ENCODE data around the gene PDZD11. TPM values are rescaled to one million over a fixed set of nuclear protein-coding genes. Genes with fewer than 3 reads are reported as not detected.
"Not testable (repeated sequence)": the region's sequence is repeated elsewhere in the genome, so short reads cannot be mapped to it uniquely, and the experiment has no call there.

PDZD11 gene
- total and polyA plus RNA-seq, 2 donors, result 25.4 to 54.6 TPM

DNA sequence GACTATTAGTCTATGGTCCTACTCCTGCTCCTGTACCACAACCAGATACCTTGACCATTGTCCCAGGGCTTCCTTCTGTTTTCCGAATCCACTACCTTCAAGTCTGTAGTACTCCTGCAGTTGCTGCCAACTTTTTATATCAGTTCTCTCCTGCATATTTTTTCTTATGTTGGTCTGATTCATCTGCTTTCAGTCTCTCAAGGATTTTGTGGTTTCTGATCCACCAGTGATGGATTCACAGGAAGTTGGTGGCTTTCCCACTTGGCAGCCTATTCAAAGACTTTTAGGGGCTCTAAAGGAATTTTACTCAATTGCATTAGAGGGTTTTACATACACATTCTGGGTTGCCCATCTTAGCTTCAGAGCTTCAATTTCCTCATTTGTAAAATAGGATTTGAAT lies 23.8 kb upstream of the PDZD11 start:
- no peak overlapping the region for H3K4me3 ChIP-seq (ENCODE audit: low read length in 2 of 2)
- no peaks in the 10 kb centered on the region for H3K27me3 ChIP-seq (ENCODE audit: control insufficient read depth in 2 of 2, insufficient read depth in 1 of 2, low read length in 1 of 2)
- H3K36me3 ChIP-seq (ENCODE audit: control insufficient read depth in 2 of 2, insufficient read depth in 2 of 2, low read length in 1 of 2), result no peaks in the 10 kb centered on the region
- DNase-seq (ENCODE audit: low read depth in 6 of 9, low spot score in 9 of 9), result no peak
- H3K4me1 ChIP-seq (ENCODE audit: control insufficient read depth in 2 of 2, insufficient read depth in 2 of 2, low read length in 2 of 2), result no peaks in the 10 kb centered on the region
- H3K9me3 ChIP-seq (ENCODE audit: control insufficient read depth in 2 of 2, insufficient read depth in 1 of 2, low read length in 1 of 2), result no peaks in the 10 kb centered on the region
- no peak overlapping the region for H3K27ac ChIP-seq (ENCODE audit: low read depth in 1 of 2, low read length in 1 of 2)
- WGBS, result 96% methylated on average over 1 of the region's 1 CpG

DNA sequence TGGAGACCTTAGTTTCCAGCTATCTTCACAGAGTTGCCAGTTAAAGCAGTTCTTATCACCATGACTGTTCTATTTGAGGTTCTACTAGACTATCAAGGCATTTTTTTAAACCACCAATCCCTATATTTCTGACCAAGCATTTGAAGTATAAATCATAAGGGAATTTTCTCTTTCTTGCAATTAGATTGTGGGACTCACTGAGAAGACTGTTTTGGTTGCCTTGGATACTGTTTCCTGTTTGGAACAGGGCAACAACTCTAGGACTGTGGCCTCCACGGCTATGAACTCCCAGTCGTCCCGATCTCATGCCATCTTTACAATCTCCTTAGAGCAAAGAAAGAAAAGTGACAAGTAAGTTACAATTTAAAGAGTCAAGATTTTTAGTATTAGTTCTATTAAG lies 12.0 kb upstream of the PDZD11 start:
- no peak for DNase-seq (ENCODE audit: low read depth in 6 of 9, low spot score in 9 of 9)
- H3K4me3 ChIP-seq (ENCODE audit: low read length in 2 of 2), result no peak overlapping the region
- H3K27me3 ChIP-seq (ENCODE audit: control insufficient read depth in 2 of 2, insufficient read depth in 1 of 2, low read length in 1 of 2), result no peaks in the 10 kb centered on the region
- H3K36me3 ChIP-seq (ENCODE audit: control insufficient read depth in 2 of 2, insufficient read depth in 2 of 2, low read length in 1 of 2), result peaks cover 7 to 15% of the 10 kb centered on the region in 2 donors
- no peak overlapping the region for H3K27ac ChIP-seq (ENCODE audit: low read depth in 1 of 2, low read length in 1 of 2)
- H3K9me3 ChIP-seq (ENCODE audit: control insufficient read depth in 2 of 2, insufficient read depth in 1 of 2, low read length in 1 of 2), result no peaks in the 10 kb centered on the region
- WGBS, result 86% methylated on average over 3 of the region's 3 CpGs
- no peaks in the 10 kb centered on the region for H3K4me1 ChIP-seq (ENCODE audit: control insufficient read depth in 2 of 2, insufficient read depth in 2 of 2, low read length in 2 of 2)

GRCh38 chrX:70293621-70294020 lies 3.9 kb upstream of the PDZD11 start:
- no peak for DNase-seq (ENCODE audit: low read depth in 6 of 9, low spot score in 9 of 9)
- Histone ChIP-seq H3K4me3 (ENCODE audit: low read length in 2 of 2) (no peak overlapping the region), H3K27ac (ENCODE audit: low read depth in 1 of 2, low read length in 1 of 2) (no peak overlapping the region), H3K9me3 (ENCODE audit: control insufficient read depth in 2 of 2, insufficient read depth in 1 of 2, low read length in 1 of 2) (no peaks in the 10 kb centered on the region), H3K36me3 (ENCODE audit: control insufficient read depth in 2 of 2, insufficient read depth in 2 of 2, low read length in 1 of 2) (peaks cover 0 to 3% of the 10 kb centered on the region in 2 donors), H3K4me1 (ENCODE audit: control insufficient read depth in 2 of 2, insufficient read depth in 2 of 2, low read length in 2 of 2) (peaks cover 0 to 5% of the 10 kb centered on the region in 2 donors), H3K27me3 (ENCODE audit: control insufficient read depth in 2 of 2, insufficient read depth in 1 of 2, low read length in 1 of 2) (no peaks in the 10 kb centered on the region)
- 98% methylated on average over 5 of the region's 5 CpGs for WGBS

GRCh38 chrX:70292788-70293187 lies 3.1 kb upstream of the PDZD11 start:
- WGBS, result 0% methylated on average over 1 of the region's 1 CpG
- H3K9me3 ChIP-seq (ENCODE audit: control insufficient read depth in 2 of 2, insufficient read depth in 1 of 2, low read length in 1 of 2), result no peaks in the 10 kb centered on the region
- DNase-seq (ENCODE audit: low read depth in 6 of 9, low spot score in 9 of 9), result no peak
- peaks cover 0 to 5% of the 10 kb centered on the region in 2 donors for H3K4me1 ChIP-seq (ENCODE audit: control insufficient read depth in 2 of 2, insufficient read depth in 2 of 2, low read length in 2 of 2)
- H3K36me3 ChIP-seq (ENCODE audit: control insufficient read depth in 2 of 2, insufficient read depth in 2 of 2, low read length in 1 of 2), result peaks cover 0 to 7% of the 10 kb centered on the region in 2 donors
- no peak overlapping the region for H3K27ac ChIP-seq (ENCODE audit: low read depth in 1 of 2, low read length in 1 of 2)
- H3K27me3 ChIP-seq (ENCODE audit: control insufficient read depth in 2 of 2, insufficient read depth in 1 of 2, low read length in 1 of 2), result no peaks in the 10 kb centered on the region
- H3K4me3 ChIP-seq (ENCODE audit: low read length in 2 of 2), result no peak overlapping the region

DNA sequence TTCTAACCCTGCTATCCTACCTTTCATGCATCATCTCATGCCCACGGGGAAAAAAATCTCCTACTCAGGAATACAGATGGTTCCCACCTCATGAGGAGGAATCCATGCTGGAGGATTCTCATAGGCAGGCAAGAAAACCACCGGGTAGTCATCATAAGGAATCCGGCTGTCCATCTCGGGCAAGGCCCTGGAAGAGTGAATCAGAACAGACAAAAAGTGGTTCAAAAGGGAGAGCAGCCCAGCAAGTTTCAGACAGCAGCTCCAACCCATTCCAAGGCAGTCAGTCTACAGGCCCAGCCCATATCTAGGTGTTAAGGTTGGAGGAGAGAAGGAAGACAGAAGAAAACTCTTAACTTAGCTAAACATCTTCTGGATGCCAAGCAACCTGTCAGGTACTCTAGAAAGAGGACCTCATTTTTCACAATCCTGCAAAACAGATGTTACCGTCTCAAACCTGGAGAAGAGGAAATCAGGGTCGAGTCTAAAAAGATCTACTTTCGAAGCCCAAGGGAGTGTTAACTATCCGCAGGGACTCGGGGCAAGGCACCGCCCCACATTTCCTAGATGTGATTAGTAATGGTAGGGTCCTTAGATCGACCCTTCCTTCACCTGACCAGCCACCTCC lies 447 bp downstream of the PDZD11 start:
- Histone ChIP-seq H3K4me1 (ENCODE audit: control insufficient read depth in 2 of 2, insufficient read depth in 2 of 2, low read length in 2 of 2) (peaks cover 0 to 5% of the 10 kb centered on the region in 2 donors), H3K27ac (ENCODE audit: low read depth in 1 of 2, low read length in 1 of 2) (peak overlapping the region; percentile 17 to 82), H3K36me3 (ENCODE audit: control insufficient read depth in 2 of 2, insufficient read depth in 2 of 2, low read length in 1 of 2) (peaks cover 7 to 12% of the 10 kb centered on the region in 2 donors), H3K4me3 (ENCODE audit: low read length in 2 of 2) (peak overlapping the region; percentile 60 to 69), H3K27me3 (ENCODE audit: control insufficient read depth in 2 of 2, insufficient read depth in 1 of 2, low read length in 1 of 2) (no peaks in the 10 kb centered on the region), H3K9me3 (ENCODE audit: control insufficient read depth in 2 of 2, insufficient read depth in 1 of 2, low read length in 1 of 2) (no peaks in the 10 kb centered on the region)
- DNase-seq (ENCODE audit: low read depth in 6 of 9, low spot score in 9 of 9), result no peak
- WGBS, result 34% methylated on average over 11 of the region's 11 CpGs

DNA sequence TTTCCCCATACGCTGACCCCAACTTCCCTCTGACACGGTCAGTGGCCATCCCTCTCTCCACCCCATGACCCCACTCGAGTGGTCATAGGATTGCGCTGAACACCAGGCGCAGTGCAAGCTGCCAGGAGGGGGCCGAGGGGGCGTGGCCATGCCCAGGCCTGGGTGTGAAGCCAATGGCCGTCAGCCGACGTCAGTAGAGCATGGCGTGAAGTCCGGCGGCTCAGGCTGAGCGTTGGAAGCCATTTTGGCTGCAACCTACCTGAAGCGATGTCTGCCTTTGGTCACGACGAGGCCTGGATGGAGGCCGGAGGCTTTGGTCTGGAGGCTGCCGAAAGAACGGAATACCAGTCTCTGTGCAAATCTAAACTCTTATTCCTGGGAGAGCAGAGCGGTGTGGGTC lies 7.8 kb downstream of the PDZD11 start, which contains the start of gene RAB41:
RAB41 (plus strand) TSS at position 222 of the 400 bp plus-strand sequence; CDS start at position 268, 46 bp downstream.
- Histone ChIP-seq H3K9me3 (ENCODE audit: control insufficient read depth in 2 of 2, insufficient read depth in 1 of 2, low read length in 1 of 2) (no peaks in the 10 kb centered on the region), H3K4me3 (ENCODE audit: low read length in 2 of 2) (no peak within 1 kb of the TSS), H3K4me1 (ENCODE audit: control insufficient read depth in 2 of 2, insufficient read depth in 2 of 2, low read length in 2 of 2) (no peaks in the 10 kb centered on the region), H3K27ac (ENCODE audit: low read depth in 1 of 2, low read length in 1 of 2) (no peak within 1 kb of the TSS), H3K27me3 (ENCODE audit: control insufficient read depth in 2 of 2, insufficient read depth in 1 of 2, low read length in 1 of 2) (no peaks in the 10 kb centered on the region), H3K36me3 (ENCODE audit: control insufficient read depth in 2 of 2, insufficient read depth in 2 of 2, low read length in 1 of 2) (peaks cover 3 to 4% of the 10 kb centered on the region in 2 donors)
- WGBS, result 98% methylated on average over 21 of the region's 21 CpGs
- DNase-seq (ENCODE audit: low read depth in 6 of 9, low spot score in 9 of 9), result no peak

DNA sequence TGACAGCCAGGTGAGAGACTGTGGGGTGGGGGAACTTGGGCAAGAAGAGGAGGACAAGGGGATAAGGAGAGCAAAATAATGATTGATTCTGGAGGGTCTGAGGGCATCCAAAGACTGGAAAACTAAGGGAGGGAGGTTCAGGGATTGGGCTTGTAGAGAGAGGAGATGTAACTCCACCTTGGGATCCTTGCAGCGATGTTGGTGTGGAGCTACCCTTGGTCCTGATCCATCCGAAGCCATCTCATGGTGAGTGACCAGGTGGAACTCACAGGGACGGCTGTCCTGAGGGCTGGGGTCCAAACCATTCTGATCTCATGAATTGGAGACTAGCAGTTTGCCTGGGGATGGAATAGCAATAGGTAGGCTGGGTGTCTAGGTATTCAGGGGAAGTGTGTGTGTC lies 9.2 kb downstream of the PDZD11 start:
- H3K4me3 ChIP-seq (ENCODE audit: low read length in 2 of 2), result no peak overlapping the region
- H3K4me1 ChIP-seq (ENCODE audit: control insufficient read depth in 2 of 2, insufficient read depth in 2 of 2, low read length in 2 of 2), result no peaks in the 10 kb centered on the region
- 98% methylated on average over 3 of the region's 3 CpGs for WGBS
- DNase-seq (ENCODE audit: low read depth in 6 of 9, low spot score in 9 of 9), result no peak
- H3K36me3 ChIP-seq (ENCODE audit: control insufficient read depth in 2 of 2, insufficient read depth in 2 of 2, low read length in 1 of 2), result peaks cover 0 to 3% of the 10 kb centered on the region in 2 donors
- H3K27ac ChIP-seq (ENCODE audit: low read depth in 1 of 2, low read length in 1 of 2), result no peak overlapping the region
- no peaks in the 10 kb centered on the region for H3K27me3 ChIP-seq (ENCODE audit: control insufficient read depth in 2 of 2, insufficient read depth in 1 of 2, low read length in 1 of 2)
- H3K9me3 ChIP-seq (ENCODE audit: control insufficient read depth in 2 of 2, insufficient read depth in 1 of 2, low read length in 1 of 2), result no peaks in the 10 kb centered on the region

DNA sequence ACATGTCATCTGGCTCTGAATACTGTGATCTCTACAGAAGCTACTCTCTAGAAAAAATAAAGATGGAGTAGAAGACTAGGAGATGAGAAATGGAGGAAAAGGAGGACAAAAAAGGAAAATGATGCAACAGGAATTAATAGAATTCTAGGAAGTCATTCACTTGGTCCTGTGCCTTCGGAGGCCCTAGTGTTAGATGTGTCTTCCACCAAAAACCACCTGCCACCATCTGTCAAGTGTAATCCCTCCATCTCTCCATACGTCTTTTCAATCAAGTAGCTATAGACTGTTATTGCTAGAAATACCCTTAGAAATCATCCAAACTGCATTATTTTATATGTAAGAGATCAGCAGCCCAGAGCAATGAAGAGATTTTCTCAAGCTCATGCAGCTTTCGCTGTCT lies 10.6 kb downstream of the PDZD11 start:
- Histone ChIP-seq H3K4me1 (ENCODE audit: control insufficient read depth in 2 of 2, insufficient read depth in 2 of 2, low read length in 2 of 2) (no peaks in the 10 kb centered on the region), H3K27me3 (ENCODE audit: control insufficient read depth in 2 of 2, insufficient read depth in 1 of 2, low read length in 1 of 2) (no peaks in the 10 kb centered on the region), H3K4me3 (ENCODE audit: low read length in 2 of 2) (no peak overlapping the region), H3K36me3 (ENCODE audit: control insufficient read depth in 2 of 2, insufficient read depth in 2 of 2, low read length in 1 of 2) (peaks cover 0 to 3% of the 10 kb centered on the region in 2 donors), H3K27ac (ENCODE audit: low read depth in 1 of 2, low read length in 1 of 2) (no peak overlapping the region), H3K9me3 (ENCODE audit: control insufficient read depth in 2 of 2, insufficient read depth in 1 of 2, low read length in 1 of 2) (no peaks in the 10 kb centered on the region)
- over 99% methylated on average over 3 of the region's 3 CpGs for WGBS
- DNase-seq (ENCODE audit: low read depth in 6 of 9, low spot score in 9 of 9), result no peak

DNA sequence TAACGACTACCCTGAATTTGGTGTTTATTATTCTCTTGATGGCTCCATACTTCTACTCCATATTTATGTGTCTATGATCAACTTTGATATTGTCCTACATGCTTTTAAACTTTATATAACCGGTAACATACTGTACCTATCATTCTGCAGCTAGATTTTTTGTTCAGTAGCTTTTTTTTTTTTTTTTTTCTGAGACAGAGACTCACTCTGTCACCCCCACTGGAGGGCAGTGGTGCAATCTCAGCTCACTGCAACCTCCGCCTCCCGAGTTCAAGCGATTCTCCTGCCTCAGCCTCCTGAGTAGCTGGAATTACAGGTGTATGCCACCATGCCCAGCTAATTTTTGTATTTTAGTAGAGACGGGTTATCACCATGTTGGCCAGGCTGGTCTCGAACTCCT lies 15.7 kb downstream of the PDZD11 start:
- not testable (repeated sequence) for H3K4me3 ChIP-seq (ENCODE audit: low read length in 2 of 2); H3K27me3 ChIP-seq (ENCODE audit: control insufficient read depth in 2 of 2, insufficient read depth in 1 of 2, low read length in 1 of 2); H3K27ac ChIP-seq (ENCODE audit: low read depth in 1 of 2, low read length in 1 of 2); H3K4me1 ChIP-seq (ENCODE audit: control insufficient read depth in 2 of 2, insufficient read depth in 2 of 2, low read length in 2 of 2); H3K36me3 ChIP-seq (ENCODE audit: control insufficient read depth in 2 of 2, insufficient read depth in 2 of 2, low read length in 1 of 2); DNase-seq (ENCODE audit: low read depth in 6 of 9, low spot score in 9 of 9); H3K9me3 ChIP-seq (ENCODE audit: control insufficient read depth in 2 of 2, insufficient read depth in 1 of 2, low read length in 1 of 2)
- WGBS, result 89% methylated on average over 7 of the region's 7 CpGs
